A549 (cell line): ENCODE measurements around the gene STRN3.

Experiments
- CHD4 ChIP-seq: fragments of 200-600 bp; sonication (generic); IDR thresholded peaks from 2 replicates; pipeline ENCODE4 v1.6.1; 2016; ENCODE audit warnings: antibody characterized with exemption, mild to moderate bottlenecking, borderline replicate concordance
- ESRRA ChIP-seq: fragments of 150-350 bp; IDR thresholded peaks from 2 replicates; pipeline ENCODE4 v1.6.1; 2014; ENCODE audit warnings: mild to moderate bottlenecking, low read length, borderline replicate concordance
- MAFK ChIP-seq: fragments of 450-650 bp; IDR thresholded peaks from 2 replicates; pipeline ENCODE4 v1.6.1; 2014; ENCODE audit not compliant: partially characterized antibody
- PHF8 ChIP-seq: fragments of 200-600 bp; sonication (generic); IDR thresholded peaks from 2 replicates; pipeline ENCODE4 v1.6.1; 2016; ENCODE audit warnings: low read depth, mild to moderate bottlenecking, antibody characterized with exemption, moderate library complexity, borderline replicate concordance
- POLR2A ChIP-seq: IDR thresholded peaks from 2 replicates; pipeline ENCODE4 v1.6.1; 2012; ENCODE audit warnings: mild to moderate bottlenecking, low read length
- RAD21 ChIP-seq, 2 experiments: fragments of >200 bp in 1 of 2; sonication (Bioruptor Twin) in 1 of 2; formaldehyde crosslinking in 1 of 2; IDR thresholded peaks in 1 of 2; conservative IDR thresholded peaks in 1 of 2; 2 replicates in 1 of 2; 3 replicates in 1 of 2; pipeline ENCODE4 v1.6.1; 2012 to 2018; ENCODE audit warnings: inconsistent platforms in 1 of 2
- RCOR1 ChIP-seq: fragments of 150-350 bp; IDR thresholded peaks from 2 replicates; pipeline ENCODE4 v1.6.1; 2014; ENCODE audit warnings: antibody characterized with exemption, low read length, low read depth
- RNF2 ChIP-seq: fragments of 200-600 bp; sonication (generic); IDR thresholded peaks from 2 replicates; pipeline ENCODE4 v1.6.1; 2016; ENCODE audit warnings: low read depth, mild to moderate bottlenecking, antibody characterized with exemption, moderate library complexity, borderline replicate concordance
- ZC3H11A ChIP-seq: fragments of 450-650 bp; IDR thresholded peaks from 2 replicates; pipeline ENCODE4 v1.6.1; 2014; ENCODE audit warnings: antibody characterized with exemption, mild to moderate bottlenecking
- ZNF302 ChIP-seq: fragments of 250-450 bp; sonication (Bioruptor Pico); IDR thresholded peaks from 2 replicates; pipeline ENCODE4 v1.9.0; 2021; ENCODE audit warnings: inconsistent platforms, mild to moderate bottlenecking, moderate library complexity
- TF ChIP-seq, protein P1 (sequence below): fragments of >200 bp; sonication (Bioruptor Twin); formaldehyde crosslinking; IDR thresholded peaks from 3 replicates; pipeline ENCODE4 v1.5.1; 2016
- TF ChIP-seq, protein P2 (sequence below): IDR thresholded peaks from 2 replicates; pipeline ENCODE4 v1.6.1; 2012
- TF ChIP-seq, protein P3 (sequence below): fragments of 200-600 bp; sonication (generic); IDR thresholded peaks from 2 replicates; pipeline ENCODE4 v1.6.1; 2016; ENCODE audit warnings: antibody characterized with exemption, mild to moderate bottlenecking, moderate library complexity
- TF ChIP-seq, protein P4 (sequence below): IDR thresholded peaks from 2 replicates; pipeline ENCODE4 v1.6.1; 2012

DNA sequence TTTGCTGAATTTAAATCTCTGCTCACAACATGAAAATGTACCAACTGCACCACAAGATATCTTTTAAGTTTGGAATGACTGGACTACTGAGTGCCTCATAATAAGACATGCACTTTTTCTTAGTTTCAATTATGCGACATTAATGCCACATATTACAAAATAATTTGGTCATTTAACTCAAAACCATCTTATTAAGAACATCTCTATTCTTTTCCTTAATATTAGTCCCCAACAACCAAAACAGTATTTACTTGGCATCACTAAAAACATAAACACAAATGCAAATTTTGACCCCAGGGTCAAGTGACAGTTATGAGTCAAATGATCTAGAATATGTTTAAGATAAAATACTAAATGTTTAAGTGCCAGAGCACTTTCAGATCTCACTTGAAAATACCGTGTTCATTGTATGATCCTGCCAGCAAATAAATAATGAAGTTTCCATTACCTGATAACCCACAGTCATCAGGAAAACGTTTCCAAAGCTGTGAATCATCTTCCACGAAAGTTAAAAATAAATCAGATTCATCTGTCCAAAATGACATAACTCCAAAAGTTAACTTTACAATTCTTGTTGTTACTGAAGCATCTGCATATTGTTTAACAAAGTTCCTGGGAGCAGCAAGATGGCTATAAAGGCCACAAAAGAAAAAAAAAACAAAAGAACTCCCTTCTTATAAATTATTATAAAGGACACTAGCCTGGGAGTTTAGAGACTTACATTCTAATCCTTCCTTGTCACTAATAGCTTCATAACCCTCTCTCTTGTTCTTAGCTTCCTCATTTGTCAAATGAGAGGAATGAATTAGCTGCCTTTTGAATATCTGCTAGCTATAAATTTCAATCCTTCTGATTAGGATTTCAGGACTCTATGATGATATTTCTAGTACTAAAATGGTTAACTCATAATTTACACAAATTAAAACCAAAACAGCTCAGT is 31.2 kb downstream of the STRN3 start:
- no peak for TF ChIP-seq RNF2
- TF ChIP-seq, protein P1, sequence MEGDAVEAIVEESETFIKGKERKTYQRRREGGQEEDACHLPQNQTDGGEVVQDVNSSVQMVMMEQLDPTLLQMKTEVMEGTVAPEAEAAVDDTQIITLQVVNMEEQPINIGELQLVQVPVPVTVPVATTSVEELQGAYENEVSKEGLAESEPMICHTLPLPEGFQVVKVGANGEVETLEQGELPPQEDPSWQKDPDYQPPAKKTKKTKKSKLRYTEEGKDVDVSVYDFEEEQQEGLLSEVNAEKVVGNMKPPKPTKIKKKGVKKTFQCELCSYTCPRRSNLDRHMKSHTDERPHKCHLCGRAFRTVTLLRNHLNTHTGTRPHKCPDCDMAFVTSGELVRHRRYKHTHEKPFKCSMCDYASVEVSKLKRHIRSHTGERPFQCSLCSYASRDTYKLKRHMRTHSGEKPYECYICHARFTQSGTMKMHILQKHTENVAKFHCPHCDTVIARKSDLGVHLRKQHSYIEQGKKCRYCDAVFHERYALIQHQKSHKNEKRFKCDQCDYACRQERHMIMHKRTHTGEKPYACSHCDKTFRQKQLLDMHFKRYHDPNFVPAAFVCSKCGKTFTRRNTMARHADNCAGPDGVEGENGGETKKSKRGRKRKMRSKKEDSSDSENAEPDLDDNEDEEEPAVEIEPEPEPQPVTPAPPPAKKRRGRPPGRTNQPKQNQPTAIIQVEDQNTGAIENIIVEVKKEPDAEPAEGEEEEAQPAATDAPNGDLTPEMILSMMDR: no peak
- TF ChIP-seq POLR2A: no peak
- TF ChIP-seq, protein P2, sequence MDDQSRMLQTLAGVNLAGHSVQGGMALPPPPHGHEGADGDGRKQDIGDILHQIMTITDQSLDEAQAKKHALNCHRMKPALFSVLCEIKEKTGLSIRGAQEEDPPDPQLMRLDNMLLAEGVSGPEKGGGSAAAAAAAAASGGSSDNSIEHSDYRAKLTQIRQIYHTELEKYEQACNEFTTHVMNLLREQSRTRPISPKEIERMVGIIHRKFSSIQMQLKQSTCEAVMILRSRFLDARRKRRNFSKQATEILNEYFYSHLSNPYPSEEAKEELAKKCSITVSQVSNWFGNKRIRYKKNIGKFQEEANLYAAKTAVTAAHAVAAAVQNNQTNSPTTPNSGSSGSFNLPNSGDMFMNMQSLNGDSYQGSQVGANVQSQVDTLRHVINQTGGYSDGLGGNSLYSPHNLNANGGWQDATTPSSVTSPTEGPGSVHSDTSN: no peak
- TF ChIP-seq, protein P3, sequence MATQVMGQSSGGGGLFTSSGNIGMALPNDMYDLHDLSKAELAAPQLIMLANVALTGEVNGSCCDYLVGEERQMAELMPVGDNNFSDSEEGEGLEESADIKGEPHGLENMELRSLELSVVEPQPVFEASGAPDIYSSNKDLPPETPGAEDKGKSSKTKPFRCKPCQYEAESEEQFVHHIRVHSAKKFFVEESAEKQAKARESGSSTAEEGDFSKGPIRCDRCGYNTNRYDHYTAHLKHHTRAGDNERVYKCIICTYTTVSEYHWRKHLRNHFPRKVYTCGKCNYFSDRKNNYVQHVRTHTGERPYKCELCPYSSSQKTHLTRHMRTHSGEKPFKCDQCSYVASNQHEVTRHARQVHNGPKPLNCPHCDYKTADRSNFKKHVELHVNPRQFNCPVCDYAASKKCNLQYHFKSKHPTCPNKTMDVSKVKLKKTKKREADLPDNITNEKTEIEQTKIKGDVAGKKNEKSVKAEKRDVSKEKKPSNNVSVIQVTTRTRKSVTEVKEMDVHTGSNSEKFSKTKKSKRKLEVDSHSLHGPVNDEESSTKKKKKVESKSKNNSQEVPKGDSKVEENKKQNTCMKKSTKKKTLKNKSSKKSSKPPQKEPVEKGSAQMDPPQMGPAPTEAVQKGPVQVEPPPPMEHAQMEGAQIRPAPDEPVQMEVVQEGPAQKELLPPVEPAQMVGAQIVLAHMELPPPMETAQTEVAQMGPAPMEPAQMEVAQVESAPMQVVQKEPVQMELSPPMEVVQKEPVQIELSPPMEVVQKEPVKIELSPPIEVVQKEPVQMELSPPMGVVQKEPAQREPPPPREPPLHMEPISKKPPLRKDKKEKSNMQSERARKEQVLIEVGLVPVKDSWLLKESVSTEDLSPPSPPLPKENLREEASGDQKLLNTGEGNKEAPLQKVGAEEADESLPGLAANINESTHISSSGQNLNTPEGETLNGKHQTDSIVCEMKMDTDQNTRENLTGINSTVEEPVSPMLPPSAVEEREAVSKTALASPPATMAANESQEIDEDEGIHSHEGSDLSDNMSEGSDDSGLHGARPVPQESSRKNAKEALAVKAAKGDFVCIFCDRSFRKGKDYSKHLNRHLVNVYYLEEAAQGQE: no peak
- TF ChIP-seq PHF8: no peak
- TF ChIP-seq ZNF302 (CRISPR knock-in tag): no peak
- no peak for TF ChIP-seq MAFK
- no peak for TF ChIP-seq CHD4
- TF ChIP-seq ZC3H11A: no peak
- no peak for TF ChIP-seq RAD21 (conservative IDR thresholded peaks at IDR 0.05 in 1 of 2, IDR thresholded peaks at IDR 0.05 in 1 of 2)
- TF ChIP-seq, protein P4, sequence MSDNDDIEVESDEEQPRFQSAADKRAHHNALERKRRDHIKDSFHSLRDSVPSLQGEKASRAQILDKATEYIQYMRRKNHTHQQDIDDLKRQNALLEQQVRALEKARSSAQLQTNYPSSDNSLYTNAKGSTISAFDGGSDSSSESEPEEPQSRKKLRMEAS: no peak
- TF ChIP-seq RCOR1: no peak
- TF ChIP-seq ESRRA: no peak
